AG08395 (cell line): ENCODE data around the gene SOX6.
A peak's percentile ranks its signal among the peaks of the same experiment; 100 is the strongest.

Source experiments
- DNase-seq: peaks from one replicate; pipeline ENCODE4 v3.0.0; 2012; ENCODE audit warnings: mixed read lengths, low spot score

Gene SOX6

GRCh38 chr11:15989685-15990084, 366.7 kb downstream of the SOX6 start:
- DNase-seq = no peak

- no peak for DNase-seq
Measured at GRCh38 chr11:15988693-15989231, 367.6 kb downstream of the SOX6 start.

- DNase-seq = no peak
Measured at GRCh38 chr11:15988016-15988550, 368.3 kb downstream of the SOX6 start.

GRCh38 chr11:15987046-15987445, 369.3 kb downstream of the SOX6 start:
- no peak for DNase-seq

- no peak for DNase-seq
Measured at GRCh38 chr11:15985860-15986139, 370.5 kb downstream of the SOX6 start.

- no peak for DNase-seq
Measured at GRCh38 chr11:15985127-15985859, 371.1 kb downstream of the SOX6 start.

- DNase-seq = no peak
Measured at GRCh38 chr11:15981292-15981691, 375.1 kb downstream of the SOX6 start.

- no peak for DNase-seq
Measured at GRCh38 chr11:15977116-15977515, 379.2 kb downstream of the SOX6 start.

- DNase-seq = peak; percentile 25
Measured at GRCh38 chr11:15976433-15977045, 379.8 kb downstream of the SOX6 start.

- DNase-seq = no peak
Measured at GRCh38 chr11:15975742-15976141, 380.6 kb downstream of the SOX6 start.

GRCh38 chr11:15972838-15973237, 383.5 kb downstream of the SOX6 start:
- no peak for DNase-seq

- no peak for DNase-seq
Measured at GRCh38 chr11:15971215-15971546, 385.2 kb downstream of the SOX6 start.

GRCh38 chr11:15970506-15971214, 385.7 kb downstream of the SOX6 start:
- DNase-seq = no peak

- DNase-seq = peak; percentile 38
Measured at GRCh38 chr11:15969701-15970329, 386.5 kb downstream of the SOX6 start.

- peak; percentile 64 for DNase-seq
Measured at GRCh38 chr11:15969281-15969680, 387.1 kb downstream of the SOX6 start.

GRCh38 chr11:15968461-15969130, 387.8 kb downstream of the SOX6 start:
- DNase-seq = no peak

GRCh38 chr11:15967966-15968365, 388.4 kb downstream of the SOX6 start:
- no peak for DNase-seq

- no peak for DNase-seq
Measured at GRCh38 chr11:15967166-15967565, 389.2 kb downstream of the SOX6 start.

GRCh38 chr11:15965562-15966250, 390.6 kb downstream of the SOX6 start:
- DNase-seq = no peak

GRCh38 chr11:15963266-15963665, 393.1 kb downstream of the SOX6 start:
- DNase-seq = no peak

GRCh38 chr11:15958910-15959309, 397.4 kb downstream of the SOX6 start:
- no peak for DNase-seq
